RPMI7951 (cell line): ENCODE measurements around the gene RAC3. TPM values are rescaled to one million over a fixed set of nuclear protein-coding genes. Genes with fewer than 3 reads are reported as not detected.
A peak's percentile ranks its signal among the peaks of the same experiment; 100 is the strongest.

Source experiments
- DNase-seq: peaks from one replicate; pipeline ENCODE4 v3.0.0-alpha.2; 2012; ENCODE audit warnings: low read depth
- total RNA-seq: library from RNA; depleted of rRNA; stranded (reverse); fragments of >200 nt; shearing (Covaris generic); gene quantifications from 2 replicates; pipeline ENCODE4 v1.2.3, GENCODE V29; 2014

RAC3 gene
- total RNA-seq, 1 experiment from 2014 or later = 10.7 TPM

- peak; percentile 40 for DNase-seq
Measured at GRCh38 chr17:82041144-82041814, 9.8 kb downstream of the RAC3 start.

GRCh38 chr17:82042649-82043048 lies 11.2 kb downstream of the RAC3 start:
- no peak for DNase-seq

- DNase-seq = no peak
Measured at GRCh38 chr17:82043507-82043906, 12.0 kb downstream of the RAC3 start.

- DNase-seq = no peak
Measured at GRCh38 chr17:82045936-82046484, 14.5 kb downstream of the RAC3 start.

GRCh38 chr17:82046903-82047302 lies 15.4 kb downstream of the RAC3 start:
- no peak for DNase-seq

- DNase-seq = no peak
Measured at GRCh38 chr17:82047379-82047778, 15.9 kb downstream of the RAC3 start.

- DNase-seq = no peak
Measured at GRCh38 chr17:82047914-82048570, 16.6 kb downstream of the RAC3 start.

GRCh38 chr17:82048571-82048971 lies 17.1 kb downstream of the RAC3 start:
- no peak for DNase-seq

GRCh38 chr17:82049106-82049505 lies 17.6 kb downstream of the RAC3 start:
- no peak for DNase-seq

- DNase-seq = no peak
Measured at GRCh38 chr17:82049521-82049971, 18.1 kb downstream of the RAC3 start.

GRCh38 chr17:82050152-82050760 lies 18.8 kb downstream of the RAC3 start:
- DNase-seq = no peak

GRCh38 chr17:82050761-82051641 lies 19.5 kb downstream of the RAC3 start:
- no peak for DNase-seq

GRCh38 chr17:82051776-82052637 lies 20.5 kb downstream of the RAC3 start, which contains the start of the genes GPS1 and RFNG:
GPS1 (plus strand) TSS chr17:82051898; CDS start chr17:82051932, 34 bp downstream.
RFNG (minus strand) TSS chr17:82051811; CDS start chr17:82051766, 45 bp downstream.
- peak; percentile 52 for DNase-seq

- DNase-seq = no peak
Measured at GRCh38 chr17:82052638-82053059, 21.2 kb downstream of the RAC3 start.

GRCh38 chr17:82053130-82053529 lies 21.7 kb downstream of the RAC3 start:
- no peak for DNase-seq

GRCh38 chr17:82053556-82054263 lies 22.2 kb downstream of the RAC3 start:
- DNase-seq = no peak

- no peak for DNase-seq
Measured at GRCh38 chr17:82054351-82055022, 23.0 kb downstream of the RAC3 start.

GRCh38 chr17:82055023-82055964 lies 23.8 kb downstream of the RAC3 start:
- DNase-seq = no peak
